GM12892 (cell line): ENCODE measurements around the gene CAMKV.

ENCODE experiments used
- POLR2A ChIP-seq: IDR thresholded peaks from 2 replicates; pipeline ENCODE4 v1.6.1; 2011; ENCODE audit warnings: low read depth, low read length, control low read depth
- POLR2AphosphoS5 ChIP-seq: IDR thresholded peaks from 2 replicates; pipeline ENCODE4 v1.6.1; 2011; ENCODE audit warnings: low read depth, low read length, control low read depth

- no peak for TF ChIP-seq POLR2A
- no peak for TF ChIP-seq POLR2AphosphoS5
Observed at GRCh38 chr3:49911611-49912010, 41.9 kb upstream of the CAMKV start.
